H9 (cell line): ENCODE results near the gene MACC1. TPM values are rescaled to one million over a fixed set of nuclear protein-coding genes. Genes with fewer than 3 reads are reported as not detected.
A peak's percentile ranks its signal among the peaks of the same experiment; 100 is the strongest.

ENCODE experiments used
- DNase-seq: peaks from one replicate; pipeline ENCODE4 v3.0.0-alpha.2; 2017
- H2AFZ ChIP-seq: one replicate; pipeline ENCODE4 v1.6.1; 2013; ENCODE audit warnings: mild to moderate bottlenecking, low read length, control low read depth, moderate library complexity
- H2AK5ac ChIP-seq: 2 replicates; pipeline ENCODE4 v1.6.1; 2013; ENCODE audit warnings: low read length, control low read depth, mixed read lengths; ENCODE audit not compliant: insufficient read length
- H2BK120ac ChIP-seq: one replicate; pipeline ENCODE4 v1.6.1; 2013; ENCODE audit warnings: low read depth, mild to moderate bottlenecking, low read length, control low read depth, inconsistent platforms; ENCODE audit not compliant: poor library complexity, severe bottlenecking
- H2BK12ac ChIP-seq: 2 replicates; pipeline ENCODE4 v1.6.1; 2013; ENCODE audit warnings: low read length, control low read depth, mixed read lengths, low read depth; ENCODE audit not compliant: insufficient read length
- H2BK15ac ChIP-seq: 2 replicates; pipeline ENCODE4 v1.6.1; 2013; ENCODE audit warnings: low read depth, low read length, control low read depth
- H2BK20ac ChIP-seq: one replicate; pipeline ENCODE4 v1.6.1; 2013; ENCODE audit warnings: low read depth, mild to moderate bottlenecking, low read length, control low read depth, inconsistent platforms; ENCODE audit not compliant: poor library complexity, severe bottlenecking
- H2BK5ac ChIP-seq: 2 replicates; pipeline ENCODE4 v1.6.1; 2013; ENCODE audit warnings: low read length, control low read depth, mixed read lengths; ENCODE audit not compliant: insufficient read length
- H3K14ac ChIP-seq: 2 replicates; pipeline ENCODE4 v1.6.1; 2013; ENCODE audit warnings: low read length, control low read depth; ENCODE audit not compliant: insufficient read depth
- H3K18ac ChIP-seq: 2 replicates; pipeline ENCODE4 v1.6.1; 2013; ENCODE audit warnings: low read depth, mild to moderate bottlenecking, mixed read lengths, low read length, control low read depth; ENCODE audit not compliant: insufficient read length
- H3K23ac ChIP-seq: 2 replicates; pipeline ENCODE4 v1.6.1; 2013; ENCODE audit warnings: low read length, control low read depth, mixed read lengths, low read depth; ENCODE audit not compliant: insufficient read length
- H3K23me2 ChIP-seq: 2 replicates; pipeline ENCODE4 v1.6.1; 2013; ENCODE audit warnings: low read depth, mild to moderate bottlenecking, mixed read lengths, low read length, control low read depth; ENCODE audit not compliant: insufficient read length, poor library complexity, severe bottlenecking
- H3K27ac ChIP-seq: 2 replicates; pipeline ENCODE4 v1.5.1; 2013; ENCODE audit warnings: low read length, control low read depth, mixed read lengths, low read depth; ENCODE audit not compliant: insufficient read length
- H3K27me3 ChIP-seq: 2 replicates; pipeline ENCODE4 v1.6.1; 2013; ENCODE audit warnings: low read length, control low read depth, inconsistent platforms; ENCODE audit not compliant: insufficient read depth
- H3K4ac ChIP-seq: 2 replicates; pipeline ENCODE4 v1.6.1; 2013; ENCODE audit warnings: low read depth, mild to moderate bottlenecking, control low read depth, inconsistent platforms, low read length, moderate library complexity
- H3K4me1 ChIP-seq: 2 replicates; pipeline ENCODE4 v1.6.1; 2013; ENCODE audit warnings: low read length, control low read depth, inconsistent platforms; ENCODE audit not compliant: insufficient read depth
- H3K4me2 ChIP-seq: 2 replicates; pipeline ENCODE4 v1.6.1; 2013; ENCODE audit warnings: low read length, control low read depth, mixed read lengths; ENCODE audit not compliant: insufficient read length, insufficient read depth
- H3K56ac ChIP-seq: 2 replicates; pipeline ENCODE4 v1.6.1; 2013; ENCODE audit warnings: low read depth, mild to moderate bottlenecking, mixed read lengths, low read length, control low read depth; ENCODE audit not compliant: insufficient read length
- H3K79me1 ChIP-seq: 2 replicates; pipeline ENCODE4 v1.6.1; 2013; ENCODE audit warnings: low read depth, mild to moderate bottlenecking, moderate library complexity, low read length, control low read depth, inconsistent platforms; ENCODE audit not compliant: insufficient read depth, poor library complexity, severe bottlenecking
- H3K79me2 ChIP-seq: 2 replicates; pipeline ENCODE4 v1.6.1; 2013; ENCODE audit warnings: low read length, control low read depth, inconsistent platforms; ENCODE audit not compliant: insufficient read depth
- H3K9ac ChIP-seq: 2 replicates; pipeline ENCODE4 v1.6.1; 2013; ENCODE audit warnings: low read length, control low read depth, mixed read lengths; ENCODE audit not compliant: insufficient read length; ENCODE audit errors: extremely low read depth
- H3K9me3 ChIP-seq: one replicate; pipeline ENCODE4 v1.6.1; 2013; ENCODE audit warnings: low read depth, low read length, inconsistent platforms; ENCODE audit not compliant: control insufficient read depth
- H3T11ph ChIP-seq: one replicate; pipeline ENCODE4 v1.6.1; 2013; ENCODE audit warnings: mild to moderate bottlenecking, low read length, control low read depth, inconsistent platforms
- H4K20me1 ChIP-seq: one replicate; pipeline ENCODE4 v1.6.1; 2013; ENCODE audit not compliant: control insufficient read depth, insufficient read length, insufficient read depth
- H4K5ac ChIP-seq: 2 replicates; pipeline ENCODE4 v1.6.1; 2013; ENCODE audit warnings: low read depth, mild to moderate bottlenecking, mixed read lengths, low read length, control low read depth; ENCODE audit not compliant: insufficient read length
- H4K8ac ChIP-seq: replicated peaks from 2 replicates; pipeline ENCODE4 v1.6.1; 2013; ENCODE audit warnings: low read length, control low read depth, mixed read lengths, low read depth; ENCODE audit not compliant: insufficient read length
- H4K91ac ChIP-seq: 2 replicates; pipeline ENCODE4 v1.6.1; 2013; ENCODE audit warnings: low read depth, mild to moderate bottlenecking, moderate library complexity, mixed read lengths, low read length, control low read depth; ENCODE audit not compliant: insufficient read length
- H3K27ac Mint-ChIP-seq, 3 experiments: 2 replicates in 2 of 3; 3 replicates in 1 of 3; pipeline ENCODE4 v1.8.0; 2020 to 2021; ENCODE audit warnings: mixed read lengths in 3 of 3, mild to moderate bottlenecking in 1 of 3, moderate library complexity in 1 of 3
- H3K27me3 Mint-ChIP-seq: 2 replicates; pipeline ENCODE4 v1.8.0; 2021; ENCODE audit warnings: low read depth, mild to moderate bottlenecking, moderate library complexity, mixed read lengths
- H3K36me3 Mint-ChIP-seq, 3 experiments: 2 replicates in 2 of 3; 3 replicates in 1 of 3; pipeline ENCODE4 v1.8.0; 2020 to 2021; ENCODE audit warnings: low read depth in 3 of 3, mixed read lengths in 3 of 3; ENCODE audit not compliant: insufficient read depth in 1 of 3
- H3K4me1 Mint-ChIP-seq, 2 experiments: 2 replicates each; pipeline ENCODE4 v1.8.0; 2020; ENCODE audit warnings: mixed read lengths in 2 of 2
- H3K4me3 Mint-ChIP-seq, 2 experiments: 2 replicates in 1 of 2; 3 replicates in 1 of 2; pipeline ENCODE4 v1.8.0; 2020 to 2021; ENCODE audit warnings: mild to moderate bottlenecking in 2 of 2, mixed read lengths in 2 of 2, moderate library complexity in 1 of 2
- H3K9me3 Mint-ChIP-seq, 2 experiments: 2 replicates in 1 of 2; 3 replicates in 1 of 2; pipeline ENCODE4 v1.8.0; 2020; ENCODE audit warnings: mild to moderate bottlenecking in 2 of 2, mixed read lengths in 2 of 2, moderate library complexity in 1 of 2
- CTCF ChIP-seq: fragments of 200-600 bp; sonication (generic); conservative IDR thresholded peaks from 3 replicates; pipeline ENCODE4 v1.8.0; 2021; ENCODE audit warnings: antibody characterized with exemption, mild to moderate bottlenecking
- WGBS: extraction: QIAGEN DNeasy Blood & Tissue Kit; methylation state at CpG from one replicate; pipeline ENCODE4 v1.1.7; 2013; ENCODE audit warnings: missing lambda C conversion rate, low lambda C conversion rate, mixed read lengths; ENCODE audit not compliant: insufficient read length; ENCODE audit errors: extremely low coverage; 5-methylcytosine and 5-hydroxymethylcytosine counted together
- total RNA-seq: library from RNA; stranded (reverse); gene quantifications from 2 replicates; pipeline ENCODE4 v1.2.1, GENCODE V29; 2021

Gene MACC1
- total RNA-seq, 1 experiment from 2014 or later = 11.0 TPM

GRCh38 chr7:20159226-20159747 lies 57.9 kb downstream of the MACC1 start:
- Histone ChIP-seq H2AFZ (no peak overlapping the region), H3K9ac (no peak overlapping the region), H3K23ac (no peak overlapping the region), H3K79me2 (no peaks in the 10 kb centered on the region), H4K20me1 (no peaks in the 10 kb centered on the region), H4K8ac (no peak overlapping the region), H3K4me2 (no peak overlapping the region), H3K18ac (no peak overlapping the region), H3K9me3 (no peaks in the 10 kb centered on the region), H4K5ac (no peak overlapping the region), H3K27ac (no peak overlapping the region), H2AK5ac (no peak overlapping the region), H3K56ac (no peak overlapping the region), H3K23me2 (no peaks in the 10 kb centered on the region), H3K79me1 (no peaks in the 10 kb centered on the region), H3K27me3 (no peaks in the 10 kb centered on the region), H4K91ac (no peak overlapping the region), H3K14ac (no peak overlapping the region), H2BK12ac (no peak overlapping the region), H2BK5ac (no peak overlapping the region), H2BK15ac (no peak overlapping the region), H2BK120ac (no peak overlapping the region), H3K4ac (no peak overlapping the region), H3T11ph (no peak overlapping the region), H2BK20ac (no peak overlapping the region), H3K4me1 (no peaks in the 10 kb centered on the region)
- Mint-ChIP-seq H3K27me3 (no peaks in the 10 kb centered on the region), H3K27ac (peak overlapping the region in 1 of 3 experiments; percentile 67; a peak in 2 of 7 replicates), H3K4me1 (peaks cover 0 to 10% of the 10 kb centered on the region in 2 experiments; a peak in 1 of 4 replicates), H3K36me3 (peaks cover 4 to 12% (median 8%) of the 10 kb centered on the region in 3 experiments; a peak in 5 of 7 replicates), H3K4me3 (no peak overlapping the region), H3K9me3 (no peaks in the 10 kb centered on the region)
- DNase-seq = no peak
- no peak for TF ChIP-seq CTCF
- WGBS = no CpG with 5 or more reads among the region's 6 CpGs
